HG03025 (cell line): ENCODE data around the gene DUSP10.

Experiments used
- ATAC-seq: cut with Tn5 transposase; IDR thresholded peaks from one replicate; pipeline ENCODE4 v1.9.1; 2021; ENCODE audit warnings: mild to moderate bottlenecking, moderate library complexity; ENCODE audit not compliant: unreplicated experiment, low FRiP score

The DUSP10 gene

DNA sequence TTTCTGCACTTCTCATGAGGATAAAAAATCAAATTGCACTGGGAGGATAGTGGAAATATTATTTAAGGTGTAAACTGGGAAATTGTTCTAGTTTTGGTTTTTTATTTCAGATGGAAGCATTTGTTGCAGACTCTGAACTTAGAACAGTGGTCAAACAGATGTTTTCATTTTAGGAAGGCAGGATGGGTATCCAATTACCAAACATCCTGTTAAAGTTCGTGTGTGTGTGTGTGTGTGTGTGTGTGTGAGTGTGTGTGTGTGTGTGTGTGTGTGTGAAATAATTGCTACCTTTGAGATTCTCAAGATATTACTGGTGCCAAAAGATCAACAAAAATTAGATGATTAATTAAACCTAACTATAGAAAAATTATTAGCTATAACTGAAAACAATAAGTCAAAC, 24.3 kb upstream of the DUSP10 start:
- no peak for ATAC-seq

GRCh38 chr1:221765527-221765926, 23.6 kb upstream of the DUSP10 start:
- ATAC-seq, result no peak

DNA sequence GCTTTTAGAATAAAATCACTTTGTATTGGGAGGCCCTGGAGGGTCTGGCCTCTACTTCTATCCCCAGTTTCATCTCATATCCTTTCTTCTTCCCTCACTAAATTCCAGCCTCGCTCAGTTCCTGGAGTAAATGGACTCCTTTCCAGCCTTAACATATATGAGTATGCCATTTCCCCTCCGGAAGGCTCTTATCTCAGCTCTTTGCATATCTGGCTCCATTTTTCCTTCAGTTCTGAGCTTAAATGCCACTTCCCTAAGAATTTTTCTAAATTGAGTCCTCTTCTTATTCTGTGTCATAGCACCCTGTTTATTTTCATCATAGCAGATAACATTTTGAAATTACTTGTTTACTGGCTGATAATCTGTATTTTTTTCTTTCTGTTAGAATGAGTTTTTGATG, 20.2 kb upstream of the DUSP10 start:
- no peak for ATAC-seq

DNA sequence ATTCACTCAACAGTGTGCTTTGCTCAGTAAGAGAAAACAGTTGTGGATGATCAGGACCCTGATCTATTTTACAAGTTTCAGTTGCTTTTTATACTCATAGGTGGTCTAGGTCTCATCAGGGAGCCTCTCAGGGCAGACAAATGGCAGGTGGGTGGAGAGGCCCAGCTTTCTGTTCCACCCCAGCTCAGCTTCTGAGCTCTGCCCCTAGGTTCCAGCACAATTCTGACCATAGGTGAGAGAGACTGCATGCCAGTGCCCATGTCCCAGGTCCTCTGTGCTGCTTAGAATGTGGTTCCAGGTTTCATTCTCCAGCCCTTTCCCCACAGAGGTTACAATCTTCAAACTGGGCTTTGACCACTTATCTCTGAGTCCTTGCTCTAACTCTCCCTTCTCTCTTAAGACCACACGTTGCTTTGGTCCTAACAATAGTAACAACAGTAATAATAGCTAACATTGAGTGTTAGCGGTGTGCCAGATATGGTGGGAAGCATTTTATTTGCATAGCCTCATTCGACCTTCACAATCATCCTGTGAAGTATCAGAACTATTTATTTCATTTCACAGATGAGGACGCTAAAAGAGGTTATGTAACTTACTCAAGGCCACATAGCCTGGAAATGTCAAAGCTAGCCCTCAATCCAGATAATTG, 19.6 kb upstream of the DUSP10 start:
- peak; percentile 78 for ATAC-seq

DNA sequence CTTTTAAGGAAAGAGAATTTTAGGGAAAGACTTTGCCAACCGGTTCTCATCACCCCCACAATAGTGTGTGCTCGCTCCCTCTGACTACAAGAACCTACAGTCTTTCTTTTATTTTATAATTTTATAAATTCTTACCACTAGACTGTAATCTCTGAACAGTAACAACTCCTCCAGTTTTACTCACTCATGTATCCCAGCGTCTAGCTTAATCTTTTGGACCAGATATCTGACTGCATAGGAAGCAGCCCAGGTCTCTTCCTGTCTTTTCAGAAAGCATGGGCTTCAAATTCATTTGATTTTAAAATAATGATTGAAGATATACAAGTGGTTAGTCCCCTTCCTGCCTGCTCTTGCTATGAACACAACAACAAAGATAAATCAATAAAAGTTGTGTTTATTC, 19.0 kb upstream of the DUSP10 start:
- no peak for ATAC-seq

DNA sequence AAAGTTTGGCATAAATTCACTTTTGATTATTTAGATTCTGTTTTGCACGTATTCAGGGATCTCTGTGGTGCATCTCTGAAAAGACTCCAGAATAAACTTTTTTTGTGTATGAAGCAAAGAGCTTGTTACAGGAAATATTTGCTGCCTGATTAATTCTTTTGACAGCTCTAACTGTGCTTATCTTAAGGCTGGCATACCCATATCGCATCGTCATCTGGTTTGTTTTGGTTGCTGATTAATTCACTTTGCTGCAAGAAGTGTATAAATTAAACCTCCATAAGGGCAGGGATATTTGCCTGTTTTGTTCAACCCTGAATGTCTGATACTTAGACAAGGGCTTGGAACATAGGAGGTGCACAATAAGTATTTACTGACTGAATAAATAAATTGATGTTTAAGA, 17.5 kb upstream of the DUSP10 start:
- no peak for ATAC-seq

- no peak for ATAC-seq
Measured at GRCh38 chr1:221758455-221758854, 16.6 kb upstream of the DUSP10 start.

DNA sequence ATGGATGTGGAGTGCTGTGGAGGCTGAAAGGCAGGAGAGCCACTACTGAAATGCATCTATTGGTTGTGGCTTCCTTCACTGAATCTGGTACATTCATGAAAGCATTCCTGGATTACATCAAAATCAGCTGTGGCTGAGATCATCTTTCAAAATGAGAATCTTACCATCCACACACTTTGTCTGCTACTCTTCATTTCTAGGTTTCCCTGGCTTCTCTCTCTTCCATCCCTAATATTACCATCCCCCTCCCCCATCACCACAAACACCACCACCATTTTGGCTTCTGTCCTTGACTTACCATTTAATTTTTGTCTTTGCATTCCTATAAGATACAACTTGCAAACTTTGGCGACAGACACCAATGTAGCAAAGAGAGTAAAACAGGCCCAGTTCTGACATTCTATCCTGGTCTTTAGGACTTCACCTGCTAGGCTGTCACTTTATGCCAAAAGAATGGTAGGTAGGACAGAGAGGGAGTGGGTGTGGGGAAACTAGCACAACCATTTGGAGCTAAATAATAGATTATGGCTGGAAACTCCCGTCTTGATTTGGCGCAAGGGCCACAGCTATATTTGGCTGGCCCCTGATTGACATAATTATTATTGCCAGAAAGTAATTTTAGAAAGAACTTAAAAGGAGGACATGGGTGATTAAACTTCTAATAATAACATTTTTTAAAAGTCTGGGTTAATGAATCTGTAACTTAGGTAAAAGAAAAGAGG, 15.1 kb upstream of the DUSP10 start:
- ATAC-seq, result no peak

DNA sequence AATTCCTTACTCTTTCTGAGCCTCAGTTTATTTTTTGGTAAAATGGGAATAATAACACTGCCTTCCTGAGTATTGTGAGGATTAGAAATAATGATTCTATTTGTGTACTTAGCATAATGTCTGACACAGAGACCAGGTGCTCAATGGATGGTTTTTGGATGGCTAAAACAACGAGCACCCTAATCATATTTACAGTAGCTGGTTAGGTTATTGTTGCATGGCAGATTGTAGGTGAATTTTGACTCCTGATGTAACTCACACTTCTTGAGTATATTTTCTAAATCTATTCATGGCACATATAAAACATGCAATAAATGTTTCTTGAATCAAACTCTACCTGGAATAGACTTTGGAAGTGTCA, 11.9 kb upstream of the DUSP10 start:
- peak; percentile 13 for ATAC-seq

DNA sequence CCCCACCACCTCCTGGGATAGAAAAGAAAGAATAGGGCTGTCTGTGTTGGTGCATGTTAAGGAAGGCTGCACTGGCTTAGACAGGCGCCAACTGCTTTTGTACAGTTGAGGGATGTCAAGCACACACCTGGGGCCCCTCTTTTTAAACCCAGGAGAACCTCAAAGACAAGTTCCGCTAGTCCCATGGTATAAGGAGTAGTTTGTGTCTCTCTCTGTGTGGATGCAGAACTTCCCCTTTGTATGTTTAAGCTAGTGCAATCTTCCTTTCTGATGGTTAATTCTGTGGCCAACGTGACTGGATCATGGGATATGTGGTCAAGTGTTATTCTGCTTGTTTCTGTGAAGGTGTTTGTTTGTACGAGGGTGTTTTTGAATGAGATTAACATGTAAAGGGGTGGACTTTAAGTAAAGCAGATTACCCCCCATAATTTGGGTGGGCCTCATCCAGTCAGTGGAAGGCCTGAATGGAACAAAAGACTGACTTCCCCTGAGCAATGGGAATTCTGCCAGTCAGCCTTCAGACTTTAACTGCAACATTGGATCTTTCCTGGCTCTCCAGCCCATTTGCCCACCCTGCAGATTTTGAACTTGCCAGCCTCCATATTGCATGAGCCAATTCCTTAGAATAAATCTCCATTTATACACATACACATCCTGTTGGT, 9.5 kb upstream of the DUSP10 start:
- ATAC-seq, result no peak

- no peak for ATAC-seq
Measured at GRCh38 chr1:221748981-221749380, 7.1 kb upstream of the DUSP10 start.

DNA sequence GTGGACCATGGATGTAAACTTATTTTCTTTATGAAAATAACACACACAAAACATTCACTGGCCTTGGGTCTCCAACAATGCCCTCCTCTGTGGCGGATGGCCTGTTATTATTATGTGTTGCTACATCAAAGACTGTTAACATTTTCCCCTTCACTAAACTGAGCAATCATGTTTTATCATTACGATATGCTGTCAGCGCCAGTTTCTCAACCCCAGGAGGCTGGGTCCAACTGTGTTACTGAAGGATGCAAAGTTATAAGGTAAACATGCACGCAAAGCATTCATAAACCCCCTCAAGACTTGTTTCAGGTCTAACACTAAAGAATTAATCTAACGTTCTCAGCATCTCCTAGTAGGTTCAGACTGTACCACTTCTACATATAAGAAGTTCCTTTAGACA, 6.0 kb upstream of the DUSP10 start:
- ATAC-seq, result no peak

DNA sequence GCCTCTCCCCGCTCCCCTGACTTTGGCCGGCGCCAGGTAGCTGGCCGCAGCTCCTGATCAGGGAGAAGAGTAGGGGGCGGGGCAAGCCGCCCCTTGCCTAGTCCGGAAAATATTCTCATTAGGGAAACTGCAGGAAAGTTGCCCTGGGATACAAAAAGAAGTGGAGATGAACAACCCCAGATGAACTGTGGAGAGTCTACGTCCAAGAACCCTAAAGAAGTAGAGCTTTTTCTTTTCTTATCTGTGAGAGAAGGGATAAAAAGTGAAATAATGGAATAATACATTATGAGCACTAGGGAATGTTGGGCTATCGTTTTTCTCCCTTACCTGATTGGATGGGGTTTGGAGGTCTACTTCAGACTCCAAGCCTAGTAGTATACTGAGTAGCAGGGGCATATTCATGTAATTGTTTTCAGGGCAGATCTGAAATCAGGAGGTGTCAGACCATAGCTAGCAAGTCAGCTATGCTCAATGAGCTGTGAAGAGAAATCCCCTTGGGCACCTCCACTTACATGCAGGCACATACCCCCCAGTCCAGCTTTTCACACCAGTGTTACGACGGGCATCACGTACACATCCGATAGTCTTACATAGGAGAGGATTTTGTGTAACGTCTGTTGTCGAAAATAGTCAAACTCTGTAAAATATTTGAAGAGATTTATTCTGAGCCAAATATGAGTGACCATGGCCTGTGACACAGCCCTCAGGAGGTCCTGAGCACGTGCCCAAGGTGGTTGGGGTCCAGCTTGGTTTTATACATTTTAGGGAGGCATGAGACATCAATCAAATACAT, 1.7 kb upstream of the DUSP10 start:
- ATAC-seq, result no peak

DNA sequence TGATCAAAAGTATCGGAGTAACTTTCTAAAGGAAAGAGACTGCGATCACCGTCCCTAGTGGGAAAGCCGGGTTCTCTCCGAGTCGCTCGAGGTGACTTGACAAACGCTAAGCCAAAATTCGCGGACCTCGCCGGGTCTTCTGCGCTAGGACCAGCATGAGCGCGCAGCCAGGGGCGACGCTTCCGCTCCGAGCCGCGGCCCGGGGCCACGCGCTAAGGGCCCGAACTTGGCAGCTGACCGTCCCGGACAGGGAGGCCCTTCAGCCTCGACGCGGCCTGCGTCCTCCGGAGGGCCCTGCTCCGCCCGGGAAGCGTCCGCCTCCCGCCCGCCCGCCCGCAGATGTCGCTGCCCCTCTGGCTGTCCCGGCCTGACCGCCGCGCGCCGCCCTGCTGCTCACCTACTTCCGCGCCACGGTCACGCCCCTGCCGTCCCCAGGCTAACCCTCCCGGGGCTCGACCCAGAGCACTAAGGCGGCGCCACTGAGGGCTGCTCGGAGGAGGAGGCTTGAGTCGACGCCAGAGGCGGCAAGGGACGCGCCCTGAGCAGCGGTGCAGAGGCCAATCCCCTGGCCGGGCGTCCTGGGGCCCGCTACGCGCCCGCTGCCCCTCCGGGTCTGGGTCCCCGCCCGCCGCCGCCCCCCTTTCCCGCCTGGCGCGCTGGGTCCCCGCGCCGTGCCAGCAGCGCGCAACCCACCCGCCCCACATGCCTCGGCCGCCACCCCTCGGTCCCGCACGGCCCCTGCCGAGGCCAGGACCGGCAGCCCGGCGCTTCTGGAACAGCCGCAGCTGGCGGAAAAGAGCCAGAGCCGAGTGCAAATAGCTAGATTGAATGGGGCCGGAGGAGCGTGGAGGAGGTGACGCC, 896 bp upstream of the DUSP10 start:
- ATAC-seq, result peak; percentile 49

GRCh38 chr1:221740993-221741702, 741 bp downstream of the DUSP10 start:
- no peak for ATAC-seq

DNA sequence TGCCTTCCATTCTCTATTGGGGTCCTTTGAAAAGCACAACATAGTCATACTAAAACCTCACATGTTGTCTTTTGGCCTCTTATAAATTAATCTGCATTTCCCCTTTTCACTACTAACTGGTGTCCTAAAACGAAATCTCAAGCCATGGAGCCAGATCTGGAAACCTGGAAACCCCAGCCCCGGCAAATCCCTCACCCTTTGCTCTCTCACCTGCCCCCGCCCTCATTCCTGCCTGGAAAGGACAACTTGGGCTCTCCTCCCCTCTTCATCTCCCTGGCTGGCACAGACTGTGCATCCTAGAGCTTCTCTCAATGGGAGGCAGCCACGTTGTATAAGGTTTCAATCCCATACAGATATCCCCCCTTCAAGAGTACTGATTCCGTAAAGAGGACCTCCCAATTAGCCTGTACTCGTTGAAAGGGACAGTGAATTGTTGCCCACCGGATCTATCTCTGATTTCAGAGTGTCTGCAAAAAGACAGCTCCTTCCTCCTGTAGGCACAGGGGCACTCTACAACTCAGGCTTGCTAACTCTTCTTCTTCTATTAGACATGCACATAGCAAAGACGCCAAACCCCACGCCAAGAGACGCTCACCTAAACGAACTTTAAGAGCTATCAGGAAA, 1.4 kb downstream of the DUSP10 start:
- ATAC-seq, result no peak

DNA sequence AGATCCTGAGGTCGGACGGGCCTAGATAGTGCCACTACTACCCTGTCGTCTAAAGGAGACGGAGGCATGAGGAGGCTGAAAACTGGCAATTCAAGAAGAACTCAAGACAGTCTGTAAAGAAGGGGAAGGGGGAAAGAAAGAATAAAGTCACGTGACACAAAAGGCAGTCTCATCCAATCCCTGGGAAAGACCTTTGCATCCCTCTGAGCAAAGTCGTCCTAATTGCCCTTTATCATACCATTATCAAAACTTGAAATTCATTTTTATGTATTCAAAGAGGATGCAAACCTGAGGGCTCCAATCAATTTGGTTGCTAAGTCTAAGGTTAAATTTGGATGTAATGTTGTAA, 2.2 kb downstream of the DUSP10 start:
- no peak for ATAC-seq

DNA sequence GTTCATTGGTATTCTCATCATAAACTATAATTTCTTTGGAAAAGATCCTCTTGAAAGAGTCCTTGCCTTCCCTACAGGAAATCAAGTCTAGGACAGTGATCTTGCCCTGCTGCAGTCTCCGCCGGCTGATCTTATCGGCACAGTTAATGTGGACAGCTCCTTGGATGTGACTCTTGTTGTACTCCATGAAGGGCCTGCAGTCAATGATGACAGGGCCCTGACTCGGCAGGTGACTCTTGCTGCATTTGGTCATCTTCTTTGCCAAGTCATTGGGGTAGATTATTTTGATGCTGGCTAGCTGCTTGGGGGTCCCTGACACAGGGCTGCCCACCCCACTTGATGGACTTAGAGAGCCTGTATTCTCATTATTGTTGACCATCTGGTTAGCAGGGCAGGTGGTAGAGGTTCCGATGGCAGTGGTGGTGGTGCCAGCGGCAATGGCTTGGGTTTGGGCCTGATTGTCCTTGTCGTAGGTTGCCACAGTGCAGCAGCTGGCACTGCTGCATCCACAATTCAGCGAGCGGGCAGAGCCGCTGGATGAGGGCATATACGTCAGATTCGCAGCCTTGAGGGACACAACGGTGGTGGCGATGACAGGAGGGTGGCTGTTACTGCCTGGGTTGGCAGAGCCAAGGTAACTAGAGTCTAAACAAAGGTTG, 2.7 kb downstream of the DUSP10 start:
- no peak for ATAC-seq

GRCh38 chr1:221736714-221737113, 5.2 kb downstream of the DUSP10 start:
- ATAC-seq, result no peak
